Neural progenitor cell (in vitro differentiated cells): ENCODE measurements around the gene LHCGR.

Experiments used
- CTCF ChIP-seq: fragments of 200-600 bp; sonication (generic); IDR thresholded peaks from 2 replicates; pipeline ENCODE4 v1.5.1; 2017; ENCODE audit warnings: antibody characterized with exemption, mild to moderate bottlenecking
- EZH2 ChIP-seq: fragments of 200-600 bp; sonication (generic); IDR thresholded peaks from 2 replicates; pipeline ENCODE4 v1.6.1; 2017; ENCODE audit warnings: antibody characterized with exemption, mild to moderate bottlenecking, moderate library complexity

- no peak for TF ChIP-seq CTCF
- no peak for TF ChIP-seq EZH2
Observed at GRCh38 chr2:48724278-48724677, 31.2 kb downstream of the LHCGR start.
